Measurements from ENCODE around the gene TRIOBP.
"Not testable (repeated sequence)": the region's sequence is repeated elsewhere in the genome, so short reads cannot be mapped to it uniquely, and the experiment has no call there.

The TRIOBP gene

GRCh38 chr22:37775785-37776638 lies 79.2 kb downstream of the TRIOBP start:
- no peak for DNase-seq

DNA sequence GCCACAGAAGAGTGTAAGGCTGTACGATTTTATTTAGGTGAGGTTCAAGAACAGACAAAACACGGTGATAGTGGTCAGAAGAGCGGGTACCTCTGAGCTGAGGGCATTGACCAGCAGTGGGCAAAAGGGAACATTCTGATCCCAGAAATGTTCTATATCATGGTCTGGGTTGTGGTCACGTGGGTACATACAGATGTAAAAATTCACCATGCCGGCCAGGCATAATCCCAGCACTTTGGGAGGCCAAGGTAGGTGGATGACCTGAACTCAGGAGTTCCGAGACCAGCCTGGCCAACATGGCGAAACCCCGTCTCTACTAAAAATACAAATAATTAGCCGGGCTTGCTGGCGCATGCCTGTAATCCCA lies 79.8 kb downstream of the TRIOBP start:
- no peak for DNase-seq

DNA sequence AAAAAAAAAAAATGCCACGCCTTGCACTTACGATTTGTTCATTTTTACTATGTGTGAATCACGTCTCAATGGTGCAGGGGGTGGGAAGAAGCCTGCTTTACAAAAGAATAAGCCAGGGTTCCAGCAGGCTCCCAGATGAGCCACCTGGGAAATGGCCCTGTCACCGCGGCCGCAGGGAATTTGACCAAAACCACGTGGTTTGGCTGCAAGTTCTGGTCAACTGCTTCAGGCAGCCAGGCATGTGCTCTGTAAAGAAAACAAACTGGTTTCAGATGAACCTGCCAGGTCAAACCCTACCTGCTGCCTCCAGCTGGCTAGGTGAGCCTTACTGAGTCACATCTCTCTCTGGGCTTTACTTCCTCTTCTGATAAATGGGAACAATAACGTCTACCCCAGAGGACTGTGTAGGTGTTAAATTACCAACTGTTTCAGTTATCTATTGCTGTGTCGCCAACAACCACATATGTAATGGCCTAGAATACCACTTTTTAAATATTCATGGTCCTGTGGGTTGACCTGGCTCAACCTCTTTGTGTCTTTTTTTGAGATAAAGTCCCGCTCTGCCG lies 80.4 kb downstream of the TRIOBP start:
- peak; percentile 41 for DNase-seq

DNA sequence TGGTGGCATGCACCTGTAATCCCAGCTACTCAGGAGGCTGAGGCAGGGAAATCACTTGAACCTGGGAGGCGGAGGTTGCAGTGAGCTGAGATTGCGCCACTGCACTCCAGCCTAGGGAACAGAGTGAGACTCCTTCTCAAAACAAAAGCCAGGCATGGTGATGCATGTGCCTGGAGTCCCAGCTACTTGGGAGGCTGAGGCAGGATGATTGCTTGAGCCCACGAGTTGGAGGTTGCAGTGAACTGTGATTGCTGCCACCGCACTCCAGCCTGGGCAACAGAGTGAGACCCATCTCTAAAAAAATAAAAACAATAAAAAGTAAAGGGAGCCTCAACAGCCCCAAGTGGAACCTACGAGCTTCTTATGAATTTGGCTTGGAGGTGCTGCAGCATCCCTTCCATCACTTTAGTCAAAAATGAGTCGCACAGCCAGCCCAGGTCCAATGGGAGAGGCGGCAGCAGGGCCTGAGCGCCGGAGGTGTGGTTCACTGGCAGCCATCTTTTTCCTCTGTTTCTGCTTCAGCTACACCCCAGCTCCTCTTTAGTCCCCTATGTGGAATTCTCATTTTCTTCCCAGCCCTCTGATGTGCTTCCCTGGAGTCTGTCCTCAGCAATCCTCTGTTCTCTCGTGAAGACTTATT lies 81.6 kb downstream of the TRIOBP start:
- no peak for DNase-seq

DNA sequence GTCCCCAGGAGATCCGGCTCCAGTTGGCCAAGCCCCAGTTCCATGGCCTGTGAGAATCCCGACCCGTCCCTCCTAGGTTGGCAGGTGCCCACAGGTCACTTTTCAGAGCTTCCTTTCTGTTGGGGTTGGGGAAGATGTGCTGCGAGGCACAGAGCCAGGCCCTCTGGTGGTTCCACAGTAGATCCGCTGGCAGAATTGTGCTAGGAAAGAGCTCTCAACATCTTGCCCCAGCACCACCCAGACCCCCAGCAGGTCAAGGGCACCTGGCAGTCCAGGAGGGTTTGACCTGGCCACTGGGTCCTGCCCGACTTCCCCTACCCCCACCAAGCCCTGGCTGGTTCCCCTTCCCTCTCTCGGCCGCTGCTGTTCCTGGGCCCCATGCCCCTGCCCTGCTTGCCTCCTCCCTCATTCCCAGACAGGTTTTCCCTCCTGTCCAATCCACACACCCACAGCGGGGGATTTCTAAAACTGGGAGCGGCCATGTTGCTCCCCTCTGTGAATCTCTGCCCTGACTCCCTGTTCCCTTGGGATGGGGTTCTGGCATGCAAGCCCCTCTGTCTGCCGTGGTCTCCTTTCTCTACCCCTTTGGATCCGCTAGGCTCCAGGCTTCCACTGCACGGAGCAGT lies 84.7 kb downstream of the TRIOBP start:
- DNase-seq: no peak

- no peak for DNase-seq
Observed at GRCh38 chr22:37782340-37783168, 85.7 kb downstream of the TRIOBP start.

GRCh38 chr22:37784829-37785495 lies 88.1 kb downstream of the TRIOBP start:
- no peak for DNase-seq

- DNase-seq: no peak
Observed at GRCh38 chr22:37790234-37790633, 93.4 kb downstream of the TRIOBP start.

- DNase-seq: no peak
Observed at GRCh38 chr22:37792494-37792893, 95.6 kb downstream of the TRIOBP start.

DNA sequence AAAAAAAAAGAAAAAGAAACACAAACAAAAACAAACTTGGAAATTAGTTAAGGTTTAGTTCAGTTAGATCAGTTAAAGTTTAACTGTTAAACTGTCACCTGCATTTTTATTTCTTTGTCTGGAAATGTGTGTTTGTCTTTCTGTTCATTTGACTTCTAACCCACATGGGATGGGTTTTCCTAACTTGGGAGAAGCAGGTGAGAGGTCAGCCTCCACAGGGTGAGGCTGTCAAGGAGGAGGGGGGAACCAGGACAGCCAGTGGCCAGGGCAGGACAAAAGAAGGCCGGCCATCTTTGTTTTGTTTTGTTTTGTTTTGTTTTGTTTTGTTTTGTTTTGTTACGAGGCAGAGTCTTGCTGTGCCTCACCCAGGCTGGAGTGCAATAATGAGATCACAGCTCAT lies 97.5 kb downstream of the TRIOBP start:
- DNase-seq: no peak

- DNase-seq: no peak
Observed at GRCh38 chr22:37796079-37796478, 99.2 kb downstream of the TRIOBP start.

DNA sequence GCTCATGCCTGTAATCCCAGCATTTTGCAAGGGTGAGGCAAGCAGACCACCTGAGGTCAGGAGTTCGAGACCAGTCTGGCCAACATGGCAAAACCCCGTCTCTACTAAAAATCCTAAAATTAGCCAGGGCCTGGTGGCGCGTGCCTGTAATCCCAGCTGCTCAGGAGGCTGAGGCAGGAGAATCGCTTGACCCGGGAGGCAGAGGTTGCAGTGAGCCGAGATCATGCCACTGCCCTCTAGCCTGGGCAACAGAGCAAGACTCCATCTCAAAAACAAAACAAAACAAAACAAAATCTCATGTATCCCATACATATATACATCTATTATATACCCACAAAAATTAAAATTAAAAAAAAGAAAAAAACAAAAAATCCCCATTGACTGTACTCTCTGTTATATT lies 100.4 kb downstream of the TRIOBP start:
- DNase-seq: not testable (repeated sequence)

DNA sequence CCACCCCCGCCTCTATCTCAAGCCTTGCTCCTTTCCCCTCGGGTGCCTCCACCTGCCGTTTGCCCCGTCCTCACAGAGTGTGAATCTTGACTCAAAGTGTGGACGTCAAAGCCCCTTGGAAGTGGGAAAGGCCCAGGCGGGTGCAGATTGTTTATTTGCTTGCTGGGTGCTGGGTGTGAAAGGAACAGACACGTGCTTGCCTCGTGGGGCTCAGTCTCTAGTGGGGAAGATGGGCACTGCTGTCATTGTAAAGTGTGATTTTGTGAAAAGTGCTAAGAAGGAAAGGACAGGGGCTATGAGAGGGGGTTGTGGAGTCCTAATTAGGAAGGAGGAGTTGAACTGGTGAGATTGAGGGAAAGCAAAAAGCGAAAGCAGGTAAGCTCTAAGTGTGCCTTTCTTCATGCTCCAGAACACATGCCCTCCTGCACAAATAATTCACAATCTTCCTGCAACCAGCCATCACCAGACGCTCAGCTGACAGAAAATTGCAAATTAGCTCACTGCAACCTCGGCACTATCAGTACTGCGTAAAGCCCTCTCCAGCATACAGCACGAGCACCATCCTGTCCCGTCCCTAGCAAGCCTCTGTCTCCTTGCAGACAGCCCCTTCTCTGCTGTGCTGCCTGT lies 101.1 kb downstream of the TRIOBP start:
- no peak for DNase-seq

DNA sequence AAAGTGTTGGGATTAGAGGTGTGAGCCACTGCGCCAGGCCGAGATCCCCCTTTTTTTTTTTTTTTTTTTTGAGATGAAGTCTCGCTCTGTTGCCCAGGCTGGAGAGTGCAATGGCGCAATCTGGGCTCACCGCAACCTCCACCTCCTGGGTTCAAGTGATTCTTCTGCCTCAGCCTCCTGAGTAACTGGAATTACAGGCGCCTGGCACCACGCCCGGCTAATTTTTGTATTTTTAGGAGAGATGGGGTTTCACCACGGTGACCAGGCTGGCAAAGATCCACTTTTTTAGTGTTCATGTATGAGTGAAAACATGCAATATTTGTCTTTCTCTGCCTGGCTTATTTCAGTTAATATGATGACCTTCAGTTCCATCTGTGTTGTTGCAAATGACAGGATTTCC lies 103.1 kb downstream of the TRIOBP start:
- not testable (repeated sequence) for DNase-seq

GRCh38 chr22:37801946-37802309 lies 105.1 kb downstream of the TRIOBP start:
- DNase-seq: no peak

DNA sequence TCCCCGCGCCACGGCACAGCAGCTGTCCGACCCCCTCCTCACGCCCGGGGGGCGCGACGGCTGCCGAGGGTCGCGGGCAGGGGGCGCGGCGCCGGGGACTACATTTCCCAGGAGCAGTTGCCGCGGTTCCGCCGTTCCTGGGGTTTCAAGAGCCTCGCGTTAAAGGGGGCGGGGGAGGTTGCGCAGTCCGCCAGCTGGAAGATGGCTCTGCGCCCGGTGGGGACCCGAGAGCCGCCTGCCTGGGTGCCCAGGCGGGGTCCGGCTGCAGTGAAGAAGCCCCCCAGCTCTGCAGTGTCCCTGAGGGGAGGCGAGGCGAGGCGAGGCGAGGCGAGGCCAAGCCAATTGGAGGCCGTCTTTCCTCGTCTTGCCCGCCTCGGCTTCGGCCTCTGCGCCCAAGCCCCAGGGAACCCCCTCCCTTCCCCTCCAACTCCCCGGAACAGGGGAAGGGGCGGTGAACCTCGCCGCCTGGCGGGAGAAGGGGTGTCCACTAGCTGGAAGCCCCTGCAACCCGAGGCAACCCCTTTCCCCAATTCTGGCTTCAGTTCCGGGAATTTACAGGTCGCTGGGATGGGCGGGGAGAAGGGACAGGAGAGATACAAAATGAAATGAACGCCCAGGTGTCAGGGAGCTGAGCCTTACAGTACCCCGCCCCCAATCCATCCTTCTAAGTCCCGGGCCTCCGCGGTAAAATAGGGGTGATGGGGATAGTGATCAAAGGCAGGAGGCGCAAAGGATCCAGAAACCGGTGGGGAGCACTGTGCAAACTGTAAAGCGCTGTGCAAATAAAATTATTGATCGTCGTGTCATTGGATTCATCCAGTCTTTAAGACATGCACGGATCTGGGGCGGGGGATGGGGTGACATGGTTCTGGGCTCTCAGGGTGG lies 105.7 kb downstream of the TRIOBP start:
- peak; percentile 92 for DNase-seq

- DNase-seq: no peak
Observed at GRCh38 chr22:37803195-37803638, 106.4 kb downstream of the TRIOBP start.

DNA sequence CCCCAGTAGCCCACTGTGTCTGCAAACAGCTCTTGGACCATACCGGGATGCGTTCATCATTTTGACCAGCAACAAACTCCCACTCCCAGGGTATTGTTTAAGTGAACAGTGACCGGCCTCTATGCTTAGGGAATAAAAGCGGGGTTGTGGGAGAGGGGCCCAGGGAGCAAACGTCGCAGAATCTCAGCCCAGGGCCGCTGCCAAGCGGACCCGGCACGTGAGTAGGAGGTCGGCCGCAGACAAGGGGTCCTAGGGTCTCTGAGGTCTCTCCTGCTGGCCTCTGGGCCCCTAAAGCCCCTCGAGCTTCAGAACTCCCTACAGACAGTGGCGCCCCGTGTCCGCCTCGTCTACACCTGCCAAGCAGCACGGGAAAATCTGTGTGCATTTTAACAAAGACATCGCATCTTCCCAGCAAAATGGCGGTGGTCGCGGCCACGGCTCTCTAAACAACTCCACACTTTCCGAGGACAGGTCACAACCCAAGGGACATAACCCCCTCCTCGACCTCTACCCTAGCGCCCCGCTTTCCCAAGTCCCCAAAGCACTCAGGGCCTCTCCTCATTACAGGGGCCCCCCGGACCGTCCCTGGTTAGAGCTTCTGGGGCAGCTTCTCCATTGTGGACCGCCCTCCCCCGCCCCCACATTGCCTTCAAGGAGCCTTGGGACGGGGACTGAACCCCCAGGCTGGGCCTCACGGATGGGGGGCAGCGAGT lies 106.9 kb downstream of the TRIOBP start:
- DNase-seq: peak; percentile 73

GRCh38 chr22:37804352-37804880 lies 107.6 kb downstream of the TRIOBP start:
- peak; percentile 71 for DNase-seq

Measured in right kidney (tissue), 1 donor.